ENCODE measurements around the gene ANKLE2.

GRCh38 chr12:132774646-132775275, 13.1 kb upstream of the ANKLE2 start:
- TF ChIP-seq POLR2A (IDR thresholded peaks at IDR 0.05; ENCODE audit: low read length) (no peak), GATA1 (IDR thresholded peaks at IDR 0.05; ENCODE audit: low read depth, low read length) (no peak)

Measured in erythroblast (primary cell).